Stimulated activated CD8-positive, alpha-beta memory T cell treated with anti-CD3 and anti-CD28 coated beads, Interleukin-12 subunit alpha, Interleukin-12 subunit beta, amount 100 ng/mL, for 4 hours (primary cell): ENCODE data around the gene FCMR.
A peak's percentile ranks its signal among the peaks of the same experiment; 100 is the strongest.

Experiments used
- DNase-seq: peaks from one replicate; pipeline ENCODE4 v3.0.0-alpha.2; 2020; ENCODE audit warnings: low read depth

Gene FCMR

DNA sequence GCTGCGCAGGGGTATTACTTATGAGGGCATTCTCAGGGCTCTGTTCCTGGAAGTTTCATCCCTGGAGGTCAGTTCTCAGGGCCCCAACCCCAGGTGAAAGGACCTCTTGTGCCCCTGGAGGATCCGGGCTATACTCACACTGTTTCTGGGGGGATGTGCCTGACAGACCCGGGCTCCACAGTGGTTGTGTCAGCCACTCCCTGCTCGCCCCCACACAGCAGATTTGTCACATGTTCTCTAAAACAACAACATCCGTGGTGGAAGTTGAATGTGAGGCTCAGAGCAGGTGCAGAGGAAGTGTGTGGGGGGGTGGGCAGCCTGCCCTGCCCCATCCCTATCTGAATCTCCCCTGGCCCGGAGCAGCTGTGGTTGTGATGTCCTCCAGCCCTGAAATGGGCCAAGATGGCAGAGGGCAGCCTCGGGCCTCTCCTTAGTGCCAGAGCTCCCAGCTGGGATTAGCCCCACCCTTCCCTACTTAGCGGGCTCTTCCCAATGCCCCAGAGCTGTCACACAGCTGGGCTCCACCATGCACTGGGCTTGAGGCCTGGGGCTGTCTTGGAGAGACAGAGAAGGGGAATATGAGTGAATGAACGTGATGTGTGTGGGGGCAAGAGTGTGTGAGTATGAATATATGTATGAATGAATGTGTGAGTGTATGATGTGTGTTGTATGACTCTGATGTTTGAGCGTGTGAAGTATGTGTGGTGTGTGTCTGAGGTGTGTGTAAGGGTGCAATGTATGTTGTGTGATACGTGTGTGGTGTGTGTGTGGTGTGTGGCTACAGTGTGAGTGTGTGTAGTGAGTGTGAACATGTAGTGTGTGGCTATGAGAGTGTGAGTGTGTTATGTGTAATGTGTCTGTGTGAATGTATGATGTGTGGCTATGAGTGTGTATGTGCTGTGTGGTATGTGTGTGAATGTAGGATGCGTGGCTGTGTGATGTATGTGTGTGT is 1.5 kb upstream of the FCMR start:
- DNase-seq, result peak; percentile 51

DNA sequence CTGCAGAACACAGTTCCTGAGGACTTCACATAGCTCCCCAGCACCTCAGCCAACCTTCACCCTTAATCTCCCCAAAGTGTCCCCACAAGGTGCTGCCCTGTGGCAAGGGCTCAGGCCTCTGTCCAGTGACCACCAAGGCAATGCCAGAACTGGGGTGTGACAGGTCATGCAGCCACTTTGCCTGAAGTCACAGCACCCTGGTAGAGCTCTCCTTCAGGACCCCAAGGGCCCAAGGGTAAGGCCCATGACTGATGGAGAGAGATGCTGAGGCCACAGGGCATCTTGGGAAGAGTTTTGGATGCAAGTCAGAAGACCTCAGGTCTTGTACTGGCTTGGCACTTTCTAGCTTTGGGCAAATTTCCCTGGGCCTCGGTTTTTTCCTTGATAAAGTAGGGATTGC is 783 bp upstream of the FCMR start:
- no peak for DNase-seq

DNA sequence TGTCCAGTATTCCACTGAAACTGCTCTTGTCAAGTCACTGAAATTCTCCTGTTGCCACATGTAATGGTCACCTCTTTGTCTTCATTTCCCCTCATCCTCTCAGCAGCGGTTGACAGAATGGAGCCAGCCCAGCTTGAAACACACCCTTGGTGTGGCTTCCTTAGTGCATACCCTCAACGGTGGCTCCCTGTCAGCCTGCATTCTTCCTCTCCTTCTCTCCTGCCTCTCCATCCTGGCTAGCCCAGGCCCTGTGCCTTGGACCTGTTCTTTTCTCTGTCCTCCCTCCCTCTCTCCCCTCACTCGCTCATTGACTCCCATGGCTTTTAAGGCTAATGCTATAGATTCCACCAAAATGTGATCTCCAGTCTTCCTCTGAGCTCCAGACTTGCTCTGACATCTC is 3.7 kb downstream of the FCMR start:
- no peak for DNase-seq

DNA sequence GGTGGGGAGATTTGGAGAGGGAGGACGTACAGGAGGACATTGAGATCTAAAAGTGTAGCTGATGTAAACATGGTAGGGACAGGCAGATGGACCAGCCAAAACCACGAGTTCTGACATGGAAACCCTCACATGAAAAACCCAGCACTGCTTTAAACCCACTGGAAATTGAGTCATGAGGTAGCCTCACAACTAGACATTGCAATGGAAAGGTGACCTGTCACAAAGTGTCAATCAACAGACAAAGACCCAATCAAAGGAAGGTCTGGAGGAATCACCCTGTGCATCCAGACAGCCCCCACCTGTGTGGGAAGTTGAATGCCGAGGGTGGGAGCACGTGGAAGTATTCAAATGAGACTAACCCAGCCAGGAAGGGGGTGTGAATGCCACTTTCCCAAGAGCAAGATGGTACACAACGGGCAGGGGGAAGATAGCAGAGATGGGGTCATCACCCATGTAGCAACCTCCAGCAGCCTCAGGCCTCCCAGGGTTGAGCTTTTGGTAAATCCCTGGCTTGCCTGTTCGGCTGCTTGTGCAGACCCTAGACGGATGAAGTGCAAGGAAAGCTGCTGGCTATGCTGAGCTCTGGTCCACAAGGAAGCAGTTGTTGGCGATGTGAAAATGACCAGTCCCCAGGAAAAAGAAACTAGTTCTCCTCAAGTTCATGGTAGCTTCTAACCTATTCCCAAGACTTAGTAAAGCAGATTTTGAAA is 5.6 kb downstream of the FCMR start:
- DNase-seq, result no peak

DNA sequence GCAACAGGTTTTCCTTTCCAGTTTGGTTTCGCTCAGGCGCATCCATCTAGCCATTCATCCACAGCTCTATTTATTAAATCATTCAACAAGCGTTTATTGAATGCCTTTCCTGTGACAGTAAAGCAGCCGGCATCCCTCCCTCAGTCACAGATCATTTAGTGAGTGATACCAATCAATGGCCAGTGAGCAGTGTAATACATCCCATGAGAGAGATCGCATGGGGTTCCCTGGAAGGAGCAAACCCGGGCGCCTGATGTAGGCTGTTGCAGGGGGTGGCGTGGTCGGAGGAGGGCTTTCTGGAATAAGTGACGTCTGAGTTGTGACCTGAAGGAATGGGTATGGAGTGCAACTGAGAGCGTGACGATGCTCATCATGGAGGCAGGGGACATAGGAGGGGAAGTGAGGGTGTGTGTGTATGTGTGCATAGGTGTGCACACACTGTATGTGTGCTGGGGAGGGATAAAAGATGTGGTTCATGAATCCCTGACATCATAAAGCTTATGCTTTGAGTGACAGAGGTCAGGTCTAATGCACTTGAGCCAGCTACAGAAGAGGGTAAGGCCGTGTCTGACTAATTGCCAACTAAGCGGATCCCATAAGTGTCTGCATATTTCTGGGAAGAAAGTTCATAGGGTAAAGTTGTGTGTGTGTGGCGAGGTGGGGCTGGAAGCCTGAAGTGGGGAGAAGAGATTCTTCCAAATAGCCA is 6.6 kb downstream of the FCMR start:
- no peak for DNase-seq

DNA sequence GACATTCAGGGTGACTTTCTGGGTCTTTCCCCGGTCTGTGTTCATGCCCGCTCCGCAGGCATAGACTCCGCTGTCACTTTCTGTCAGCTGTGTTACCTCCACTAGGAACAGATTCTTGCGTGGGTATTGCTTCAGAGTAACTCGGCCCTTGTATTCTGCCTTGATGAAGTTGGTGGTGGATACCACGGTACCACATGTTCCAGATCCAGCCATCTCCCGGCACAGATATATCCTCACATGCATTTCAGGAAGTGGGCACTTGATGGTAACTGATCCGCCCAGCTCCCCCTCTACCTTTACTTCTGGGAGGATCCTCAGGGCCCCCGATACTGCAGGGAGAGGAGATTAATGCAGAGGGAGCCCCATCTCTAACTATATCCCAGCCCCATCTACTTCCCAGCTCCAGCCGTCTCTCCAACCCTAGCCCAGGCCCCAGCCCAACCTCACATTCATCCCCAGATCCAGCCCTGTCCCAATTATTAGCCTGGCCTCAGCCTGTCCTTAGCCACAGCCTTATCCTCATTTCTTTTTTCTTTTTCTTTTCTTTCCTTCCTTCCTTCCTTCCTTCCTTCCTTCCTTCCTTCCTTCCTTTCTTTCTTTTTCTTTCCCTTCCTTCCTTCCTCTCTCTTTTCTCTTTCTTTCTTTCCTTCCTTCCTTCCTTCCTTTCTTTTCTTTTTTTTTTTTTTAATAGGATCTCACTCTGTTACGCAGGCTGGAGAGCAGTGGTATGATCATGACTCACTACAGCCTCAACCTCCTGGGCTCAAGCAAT is 7.8 kb downstream of the FCMR start:
- DNase-seq, result no peak

DNA sequence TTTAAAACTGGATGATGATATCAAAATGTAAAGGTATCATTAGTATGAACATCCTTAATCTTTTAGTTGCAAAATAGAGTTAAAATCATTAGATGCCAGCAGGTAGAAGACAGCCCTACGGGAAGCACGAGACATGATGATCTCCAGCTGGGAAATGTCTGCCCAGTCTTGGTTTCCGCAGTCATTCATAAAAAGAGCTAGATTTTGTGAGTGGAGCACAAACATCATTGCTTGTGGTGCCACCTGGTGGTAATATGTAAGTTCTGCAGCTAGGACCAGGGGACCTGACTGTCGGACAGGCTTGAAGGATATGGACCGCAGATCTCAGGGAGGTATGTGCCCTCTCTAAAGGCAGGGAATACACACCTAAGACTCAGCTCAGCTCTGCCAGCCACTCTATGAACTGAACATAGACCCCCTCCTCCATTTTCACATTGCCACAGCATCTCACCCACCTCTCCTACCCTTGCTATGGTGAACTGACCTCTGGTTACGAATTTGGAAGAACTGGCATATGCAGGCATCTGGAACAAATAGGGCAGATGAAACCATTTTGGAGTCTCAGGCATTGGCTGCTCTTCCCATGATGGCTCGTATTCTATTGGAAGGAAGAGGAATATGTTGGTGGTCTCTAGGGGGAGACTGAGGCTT is 9.2 kb downstream of the FCMR start:
- no peak for DNase-seq

DNA sequence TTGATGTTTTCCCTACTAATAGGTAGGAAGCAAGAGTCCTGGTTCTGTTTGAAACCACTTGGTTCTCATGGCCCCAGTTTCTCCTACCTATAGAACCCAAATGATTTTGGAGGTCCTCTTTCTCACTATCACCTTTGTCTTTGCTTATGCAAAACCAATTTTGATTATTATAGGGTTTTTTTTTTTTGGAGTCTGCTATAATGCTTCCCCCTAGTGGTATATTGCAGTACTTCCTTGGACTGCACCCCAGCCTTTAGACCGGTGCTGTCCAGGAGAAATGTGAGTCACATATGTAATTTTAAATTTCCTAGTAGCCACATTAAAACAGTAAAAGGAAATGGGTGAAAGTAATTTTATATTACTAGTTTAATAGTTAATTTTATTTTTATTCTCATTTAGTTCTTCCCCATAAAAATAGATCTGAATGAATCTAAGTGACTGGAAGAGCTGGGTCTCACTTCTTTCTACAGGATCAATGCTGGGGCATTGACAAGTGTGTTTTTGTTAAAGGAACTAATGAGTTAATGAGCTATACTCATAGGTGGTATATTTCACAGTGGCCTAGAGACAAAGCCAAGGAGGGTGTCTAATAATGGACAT is 10.6 kb downstream of the FCMR start:
- no peak for DNase-seq

DNA sequence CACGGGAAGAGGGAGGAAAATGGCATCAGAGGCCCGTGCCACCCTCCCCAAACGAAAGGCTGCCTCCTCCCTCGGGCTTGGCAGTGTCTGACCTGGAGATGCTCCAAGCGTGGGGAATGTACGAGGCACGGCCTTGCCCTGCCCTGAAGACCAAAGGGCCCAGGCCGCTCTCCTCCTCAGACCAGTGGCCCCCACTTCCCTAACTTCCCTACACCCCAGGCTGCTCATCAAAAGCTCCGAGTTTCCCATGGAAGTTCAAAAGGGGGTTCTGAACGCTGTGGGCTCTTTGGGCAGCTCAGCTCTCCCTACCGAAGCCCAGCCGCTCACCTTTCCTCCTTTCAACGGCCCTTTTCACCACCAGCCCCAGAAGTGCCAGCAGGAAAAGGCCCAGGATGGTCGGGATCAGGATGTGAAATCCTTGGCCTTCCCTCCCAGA is 11.8 kb downstream of the FCMR start:
- no peak for DNase-seq

DNA sequence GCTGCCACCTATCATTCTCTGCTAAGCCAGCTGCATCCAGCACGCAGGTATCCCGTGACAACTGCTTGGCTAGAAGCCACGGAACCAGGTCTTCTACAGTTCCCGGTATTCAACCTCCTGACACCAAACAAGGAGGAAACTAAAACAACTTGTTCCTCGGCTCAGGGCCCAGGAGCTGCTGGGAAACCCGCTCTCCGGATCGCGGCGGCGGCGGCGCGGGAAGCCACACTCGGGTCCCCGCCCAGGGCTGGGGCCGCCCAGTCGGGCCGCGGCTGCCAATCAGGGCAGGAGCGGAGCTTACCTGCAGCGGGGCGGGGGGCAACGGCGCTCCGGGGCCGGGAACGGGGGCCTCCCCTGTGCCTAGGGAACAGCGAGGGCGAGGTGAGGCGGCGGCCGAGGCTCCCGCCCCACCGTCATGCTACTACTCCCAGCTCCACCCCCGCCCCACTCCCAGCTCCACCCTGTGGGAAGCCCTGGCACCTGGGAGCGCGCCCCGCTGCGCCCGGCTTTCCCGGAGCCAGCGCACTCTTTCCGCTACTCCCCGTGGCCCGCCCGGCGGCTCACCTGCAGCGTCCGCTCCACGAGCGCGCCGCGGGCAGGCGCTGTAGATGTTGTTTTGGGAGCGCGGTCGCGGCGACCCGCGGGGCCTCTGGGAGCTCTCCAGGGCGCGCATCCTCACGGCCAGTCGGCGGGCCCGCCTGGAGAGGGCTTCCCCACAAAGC is 12.4 kb downstream of the FCMR start:
- DNase-seq, result no peak

DNA sequence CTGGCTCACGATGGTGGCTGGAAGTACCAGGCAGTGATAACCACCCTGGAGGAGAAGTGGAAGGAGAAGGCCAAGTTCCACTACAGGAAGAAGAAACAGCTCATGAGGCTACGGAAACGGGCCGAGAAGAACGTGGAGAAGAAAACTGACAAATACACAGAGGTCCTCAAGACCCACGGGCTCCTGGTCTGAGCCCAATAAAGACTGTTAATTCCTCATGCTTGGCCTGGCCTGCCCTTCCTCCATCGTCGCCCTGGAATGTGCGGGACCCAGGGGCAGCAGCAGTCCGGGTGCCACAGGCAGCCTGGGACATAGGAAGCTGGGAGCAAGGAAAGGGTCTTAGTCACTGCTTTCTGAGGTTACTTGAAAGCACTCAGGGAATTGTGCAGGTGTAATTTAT is 13.7 kb downstream of the FCMR start:
- DNase-seq, result no peak

DNA sequence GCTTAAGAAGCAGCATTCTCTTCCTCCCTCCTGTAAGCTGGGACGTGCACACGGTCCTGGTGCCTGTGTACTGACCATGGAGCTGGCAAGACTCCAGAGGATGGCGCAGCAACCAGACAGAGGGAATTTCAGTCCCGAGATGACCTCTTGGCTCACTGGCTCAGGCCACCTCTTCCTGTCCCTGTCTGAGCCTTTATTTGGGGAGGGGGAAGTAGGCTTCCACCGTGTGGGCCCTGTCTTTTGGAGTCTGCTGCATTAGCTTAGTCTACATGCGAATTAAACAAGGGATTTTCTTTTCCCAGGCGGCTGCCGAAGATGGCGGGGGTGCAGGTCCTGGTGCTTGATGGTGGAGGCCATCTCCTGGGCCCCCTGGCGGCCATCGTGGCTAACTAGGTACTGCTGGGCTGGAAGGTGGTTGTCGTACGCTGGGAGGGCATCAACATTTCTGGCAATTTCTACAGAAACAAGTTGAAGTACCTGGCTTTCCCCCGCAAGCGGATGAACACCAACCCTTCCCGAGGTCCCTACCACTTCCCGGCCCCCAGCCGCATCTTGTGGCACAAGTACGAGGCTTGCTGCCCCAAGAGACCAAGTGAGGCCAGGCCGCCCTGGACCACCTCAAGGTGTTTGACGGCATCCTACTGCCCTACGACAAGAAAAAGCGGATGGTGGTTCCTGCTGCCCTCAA is 14.3 kb downstream of the FCMR start:
- no peak for DNase-seq

DNA sequence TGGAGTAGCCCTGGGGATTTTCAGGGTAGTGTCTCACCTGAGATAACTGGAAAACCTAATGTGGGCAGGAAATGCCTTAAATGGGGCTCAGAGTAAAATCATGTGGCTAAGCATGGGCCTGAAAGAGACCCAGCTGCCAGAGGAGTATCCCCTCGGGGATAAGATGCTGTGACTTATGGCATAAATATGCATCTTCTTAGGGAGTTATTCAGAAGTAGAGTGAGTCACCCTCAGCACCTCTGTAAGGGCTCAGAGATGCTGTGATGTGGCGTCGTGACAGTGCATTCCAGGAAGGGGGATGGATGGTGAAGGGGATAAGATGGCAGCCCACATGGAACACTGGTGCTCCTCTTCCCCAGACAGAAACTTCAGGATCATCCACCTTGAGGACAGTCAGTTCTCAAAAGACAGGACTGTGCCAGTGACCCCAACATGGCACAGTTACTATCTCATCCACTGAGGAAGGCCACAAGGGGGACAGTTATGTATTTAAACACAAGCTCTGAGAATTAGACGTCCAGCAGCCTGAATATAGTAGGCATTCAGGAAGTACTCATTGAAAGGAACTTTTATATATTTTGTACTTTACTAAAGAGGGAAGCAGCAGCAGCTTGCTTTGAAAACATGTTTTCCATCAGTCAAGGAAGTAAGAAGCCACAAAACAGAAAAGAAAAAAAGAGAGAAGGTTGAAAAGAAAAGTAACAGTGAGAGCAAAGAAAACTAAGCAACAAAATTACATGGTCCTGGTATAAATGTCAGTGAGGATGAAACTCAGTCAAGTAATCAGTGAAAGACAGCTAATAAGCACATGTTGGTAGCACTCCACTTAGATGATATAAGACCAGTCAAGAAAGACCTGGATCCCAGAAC is 16.2 kb downstream of the FCMR start:
- DNase-seq, result no peak

DNA sequence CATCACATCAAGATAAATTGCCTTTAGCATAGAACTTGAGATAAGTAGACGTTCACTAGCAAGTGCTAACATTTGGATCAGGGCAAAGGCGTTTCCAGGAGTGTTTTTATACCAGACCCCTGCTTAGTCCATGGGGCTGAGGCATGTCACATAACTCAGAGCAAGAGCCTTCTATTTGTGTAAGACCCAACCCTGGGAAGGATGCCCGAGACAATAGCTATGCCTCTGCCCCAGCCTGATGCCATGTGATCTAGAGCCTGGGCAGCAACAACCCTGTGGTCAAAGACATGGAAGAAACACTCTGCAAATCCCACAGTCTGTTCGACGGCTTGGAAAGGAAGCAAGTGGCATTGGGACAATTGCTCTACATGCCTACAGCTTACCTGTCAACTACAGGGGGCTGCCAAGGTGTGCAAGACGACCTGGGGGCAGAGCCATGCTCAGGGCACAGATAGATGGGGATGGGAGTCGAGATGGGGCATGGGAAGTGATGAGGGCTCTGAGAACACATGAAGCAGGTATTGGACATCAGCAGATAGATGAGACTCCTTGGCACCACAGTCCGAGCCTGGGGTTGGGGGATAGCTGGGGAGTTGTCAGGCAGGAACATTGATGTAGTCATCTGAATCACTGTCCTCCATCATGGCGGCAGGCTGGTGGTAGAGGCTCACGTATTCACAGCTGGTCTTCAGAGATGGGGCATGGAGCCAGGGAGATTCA is 17.2 kb downstream of the FCMR start:
- DNase-seq, result no peak

DNA sequence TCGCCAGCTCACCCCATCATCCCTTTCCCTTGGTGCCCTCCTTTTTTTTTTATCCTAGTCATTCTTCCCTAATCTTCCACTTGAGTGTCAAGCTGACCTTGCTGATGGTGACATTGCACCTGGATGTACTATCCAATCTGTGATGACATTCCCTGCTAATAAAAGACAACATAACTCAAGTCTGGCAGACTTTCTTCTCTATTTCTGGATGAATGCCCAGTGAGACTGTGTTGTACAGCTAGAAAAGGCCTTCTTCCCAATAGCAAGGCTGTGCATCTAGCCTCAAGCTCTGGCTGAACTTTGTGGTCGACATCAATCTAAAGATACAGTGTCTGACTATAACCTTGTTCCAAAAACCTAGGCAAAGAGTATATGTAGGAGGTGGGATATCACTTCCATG is 18.1 kb downstream of the FCMR start:
- DNase-seq, result no peak

DNA sequence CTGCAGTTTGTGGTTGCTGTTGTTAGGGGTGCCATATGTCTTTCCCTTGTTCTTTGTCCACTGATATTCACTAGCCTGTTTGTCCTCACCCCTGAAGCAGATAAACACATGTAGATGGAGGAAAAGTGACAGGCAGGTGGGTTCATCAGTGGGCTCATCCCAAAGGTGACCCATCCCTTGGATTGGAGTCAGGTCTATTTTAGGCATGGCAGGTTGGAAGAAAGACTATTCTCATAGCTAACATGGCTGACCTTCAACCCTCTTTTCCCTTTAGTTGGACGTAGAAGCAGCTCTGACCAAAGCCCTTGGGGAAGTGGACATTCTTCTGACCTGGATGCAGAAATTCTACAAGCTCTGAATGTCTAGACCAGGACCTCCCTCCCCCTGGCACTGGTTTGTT is 19.0 kb downstream of the FCMR start:
- no peak for DNase-seq

DNA sequence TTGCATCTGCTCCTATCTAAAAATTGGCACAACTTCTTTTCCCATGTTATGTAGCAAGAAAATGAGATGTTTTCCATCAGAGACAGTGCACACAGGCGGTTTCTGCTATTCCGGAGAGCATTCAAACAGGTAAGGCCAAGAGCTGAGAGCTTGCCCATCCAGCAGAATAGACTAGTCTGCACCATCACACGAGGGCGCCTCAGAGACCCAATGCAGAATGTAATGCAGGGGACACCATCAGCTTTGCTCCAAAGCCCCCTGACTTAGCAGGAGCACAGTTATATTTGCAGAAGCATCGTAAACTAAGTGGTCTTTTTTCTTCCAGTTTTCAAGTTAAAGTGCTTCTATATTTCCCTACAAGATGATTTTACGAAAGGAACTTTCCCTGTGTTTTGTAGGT is 19.8 kb downstream of the FCMR start:
- no peak for DNase-seq

DNA sequence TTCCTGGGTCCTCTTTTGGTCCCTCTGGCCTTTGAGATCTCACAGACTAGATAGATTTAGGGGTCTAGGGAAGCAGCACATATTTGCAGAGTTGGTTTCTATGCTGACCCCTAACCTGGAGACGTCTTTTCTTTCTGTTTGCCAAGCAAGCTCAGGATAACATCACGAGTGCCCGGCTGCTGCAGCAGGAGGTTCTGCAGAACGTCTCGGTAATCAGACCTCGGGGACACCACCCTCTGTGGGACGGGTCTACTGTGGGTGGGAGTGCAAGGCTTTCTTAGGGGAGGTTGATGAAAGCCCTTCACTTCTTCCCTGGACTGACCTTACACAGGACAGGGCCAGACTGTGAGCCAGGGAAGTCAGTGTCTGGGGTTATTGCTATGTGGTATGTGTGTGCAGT is 21.6 kb downstream of the FCMR start:
- DNase-seq, result no peak
